SK-N-SH (cell line): Measurements from ENCODE around the gene SNX10. TPM values are rescaled to one million over a fixed set of nuclear protein-coding genes. Genes with fewer than 3 reads are reported as not detected.

Experiments
- CTCF ChIA-PET: fragments of 300-600, 350-600 bp; formaldehyde crosslinking; extraction: SDS; loops from one replicate; lab custom pipeline; 2021; lab: Yijun Ruan, JAX
- POLR2A ChIA-PET: fragments of 350-600 bp; sonication (Branson Sonifier 250); formaldehyde crosslinking; extraction: SDS; loops from one replicate; lab custom pipeline; 2020; ENCODE audit warnings: antibody characterized with exemption, inconsistent platforms; lab: Yijun Ruan, JAX
- DNase-seq: peaks from one replicate; pipeline ENCODE4 v3.0.0; 2012
- H2AFZ ChIP-seq: fragments of 200-600 bp; sonication (generic); 2 replicates; pipeline ENCODE4 v1.8.1; 2016; ENCODE audit warnings: antibody characterized with exemption, mild to moderate bottlenecking, low read depth
- H3F3A ChIP-seq: fragments of 200-600 bp; sonication (generic); replicated peaks from 2 replicates; pipeline ENCODE3; 2016; ENCODE audit warnings: antibody characterized with exemption, mild to moderate bottlenecking; ENCODE audit not compliant: insufficient read depth
- H3K27ac ChIP-seq, 2 experiments: fragments of 200-500 bp in 1 of 2; fragments of 200-600 bp in 1 of 2; sonication (Bioruptor generic) in 1 of 2; sonication (generic), shearing (Covaris generic) in 1 of 2; 2 replicates each; pipeline versions ENCODE4 v1.5.1 to v1.6.1; 2014 to 2016; ENCODE audit warnings: low read depth in 2 of 2, inconsistent platforms in 1 of 2, low read length in 1 of 2, mild to moderate bottlenecking in 1 of 2, mixed read lengths in 1 of 2
- H3K27me3 ChIP-seq: fragments of 200-600 bp; sonication (generic), shearing (Covaris generic); 2 replicates; pipeline ENCODE4 v1.6.1; 2016; ENCODE audit warnings: mixed run types; ENCODE audit not compliant: insufficient read depth
- H3K36me3 ChIP-seq, 2 experiments: fragments of 200-500 bp in 1 of 2; fragments of 200-600 bp in 1 of 2; sonication (Bioruptor generic) in 1 of 2; sonication (generic) in 1 of 2; replicated peaks in 1 of 2; 2 replicates each; pipeline versions ENCODE3 to v1.5.1; 2014 to 2016; ENCODE audit warnings: low read length in 1 of 2, mild to moderate bottlenecking in 1 of 2; ENCODE audit not compliant: insufficient read depth in 2 of 2, control insufficient read depth in 1 of 2
- H3K4me1 ChIP-seq, 2 experiments: fragments of 200-500 bp in 1 of 2; fragments of 200-600 bp in 1 of 2; sonication (Bioruptor generic) in 1 of 2; sonication (generic), shearing (Covaris generic) in 1 of 2; 2 replicates each; pipeline versions ENCODE4 v1.5.1 to v1.6.1; 2014 to 2016; ENCODE audit warnings: low read depth in 1 of 2, low read length in 1 of 2, mixed run types in 1 of 2; ENCODE audit not compliant: insufficient read depth in 2 of 2, control insufficient read depth in 1 of 2
- H3K4me2 ChIP-seq: fragments of 200-600 bp; sonication (generic), shearing (Covaris generic); 2 replicates; pipeline ENCODE4 v1.6.1; 2017; ENCODE audit warnings: mixed run types
- H3K4me3 ChIP-seq, 2 experiments: fragments of 200-500 bp in 1 of 2; fragments of 200-600 bp in 1 of 2; sonication (Bioruptor generic) in 1 of 2; sonication (generic), shearing (Covaris generic) in 1 of 2; 2 replicates each; pipeline versions ENCODE4 v1.5.1 to v1.8.1; 2014 to 2016; ENCODE audit warnings: low read depth in 2 of 2, inconsistent platforms in 1 of 2, low read length in 1 of 2, mild to moderate bottlenecking in 1 of 2, mixed read lengths in 1 of 2, moderate library complexity in 1 of 2
- H3K79me2 ChIP-seq: fragments of 200-600 bp; sonication (generic); 2 replicates; pipeline ENCODE4 v1.8.1; 2017; ENCODE audit warnings: mild to moderate bottlenecking; ENCODE audit not compliant: insufficient read depth
- H3K9ac ChIP-seq: fragments of 200-600 bp; sonication (generic); 2 replicates; pipeline ENCODE4 v1.6.1; 2017; ENCODE audit warnings: mixed run types
- H3K9me2 ChIP-seq: fragments of 200-600 bp; sonication (generic); 2 replicates; pipeline ENCODE4 v1.6.1; 2017; ENCODE audit warnings: mixed run types
- H3K9me3 ChIP-seq: fragments of 200-600 bp; sonication (generic); 2 replicates; pipeline ENCODE4 v1.6.1; 2017; ENCODE audit warnings: mixed run types, mild to moderate bottlenecking, moderate library complexity
- H4K20me1 ChIP-seq: fragments of 200-600 bp; sonication (generic); 2 replicates; pipeline ENCODE4 v1.6.1; 2017; ENCODE audit warnings: mild to moderate bottlenecking, mixed run types; ENCODE audit not compliant: insufficient read depth
- CHD2 ChIP-seq: fragments of 150-350 bp; IDR thresholded peaks from 2 replicates; pipeline ENCODE4 v1.6.1; 2018; ENCODE audit warnings: low read length; ENCODE audit not compliant: partially characterized antibody
- ELF1 ChIP-seq: IDR thresholded peaks from 2 replicates; pipeline ENCODE4 v1.4.0; 2012
- EP300 ChIP-seq, 2 experiments: IDR thresholded peaks; 2 replicates each; pipeline versions ENCODE4 v1.4.0 to v1.6.1; 2012; ENCODE audit warnings: borderline replicate concordance in 1 of 2, low read depth in 1 of 2, low read length in 1 of 2
- FOSL2 ChIP-seq: IDR thresholded peaks from 2 replicates; pipeline ENCODE4 v1.4.0; 2012; ENCODE audit warnings: low read depth, mild to moderate bottlenecking, moderate library complexity, borderline replicate concordance
- GABPA ChIP-seq: IDR thresholded peaks from 2 replicates; pipeline ENCODE4 v1.4.0; 2012; ENCODE audit warnings: low read depth, mild to moderate bottlenecking
- GATA2 ChIP-seq: sonication (generic); formaldehyde crosslinking; IDR thresholded peaks from 2 replicates; pipeline ENCODE4 v1.5.0; 2020; ENCODE audit warnings: mild to moderate bottlenecking, missing genetic modification reagents
- JUND ChIP-seq: IDR thresholded peaks from 2 replicates; pipeline ENCODE4 v1.4.0; 2012
- MAX ChIP-seq: IDR thresholded peaks from 2 replicates; pipeline ENCODE4 v1.4.0; 2012; ENCODE audit warnings: low read depth
- MEF2A ChIP-seq: IDR thresholded peaks from 2 replicates; pipeline ENCODE4 v1.4.0; 2012; ENCODE audit warnings: low read depth, borderline replicate concordance
- MXI1 ChIP-seq: IDR thresholded peaks from 2 replicates; pipeline ENCODE4 v1.6.1; 2012; ENCODE audit warnings: mild to moderate bottlenecking, low read depth, low read length, improper control_type of control experiment
- NFIC ChIP-seq: IDR thresholded peaks from 2 replicates; pipeline ENCODE4 v1.4.0; 2012; ENCODE audit warnings: borderline replicate concordance
- NRF1 ChIP-seq: IDR thresholded peaks from 2 replicates; pipeline ENCODE4 v1.6.1; 2012; ENCODE audit warnings: low read depth, mild to moderate bottlenecking, low read length
- PBX3 ChIP-seq: IDR thresholded peaks from 2 replicates; pipeline ENCODE4; 2012
- POLR2AphosphoS5 ChIP-seq: IDR thresholded peaks from 2 replicates; pipeline ENCODE4 v1.6.1; 2012; ENCODE audit warnings: low read depth, low read length
- RAD21 ChIP-seq: IDR thresholded peaks from 2 replicates; pipeline ENCODE4 v1.6.1; 2012; ENCODE audit warnings: mild to moderate bottlenecking, low read length
- RCOR1 ChIP-seq: fragments of 150-350 bp; IDR thresholded peaks from 2 replicates; pipeline ENCODE4 v1.6.1; 2017; ENCODE audit warnings: antibody characterized with exemption, low read length
- RFX5 ChIP-seq: IDR thresholded peaks from 2 replicates; pipeline ENCODE4 v1.6.1; 2012; ENCODE audit warnings: mild to moderate bottlenecking, improper control_type of control experiment, low read length
- RXRA ChIP-seq: IDR thresholded peaks from 2 replicates; pipeline ENCODE4 v1.4.0; 2012; ENCODE audit warnings: low read depth, mild to moderate bottlenecking, borderline replicate concordance
- SIN3A ChIP-seq: IDR thresholded peaks from 2 replicates; pipeline ENCODE4 v1.6.1; 2012; ENCODE audit warnings: low read depth, mild to moderate bottlenecking, low read length, moderate library complexity, borderline replicate concordance
- SMC3 ChIP-seq: IDR thresholded peaks from 2 replicates; pipeline ENCODE4 v1.6.1; 2012; ENCODE audit warnings: low read depth, low read length, improper control_type of control experiment
- TCF12 ChIP-seq: IDR thresholded peaks from 2 replicates; pipeline ENCODE4 v1.4.0; 2012
- TEAD4 ChIP-seq: IDR thresholded peaks from 2 replicates; pipeline ENCODE4 v1.4.0; 2012; ENCODE audit warnings: mild to moderate bottlenecking, borderline replicate concordance; ENCODE audit not compliant: insufficient read depth
- YY1 ChIP-seq: IDR thresholded peaks from 2 replicates; pipeline ENCODE4 v1.4.0; 2012; ENCODE audit warnings: low read depth, mild to moderate bottlenecking
- ZBTB33 ChIP-seq: IDR thresholded peaks from 2 replicates; pipeline ENCODE4 v1.4.0; 2012; ENCODE audit warnings: low read depth, borderline replicate concordance
- WGBS: methylation state at CpG from one replicate; pipeline ENCODE4 v1.1.6; 2017; ENCODE audit warnings: low lambda C conversion rate; 5-methylcytosine and 5-hydroxymethylcytosine counted together
- polyA plus RNA-seq, 3 experiments: library from polyadenylated mRNA; depleted of rRNA; stranded (reverse); fragments of >200 nt; gene quantifications; 2 replicates each; pipeline ENCODE4 v1.2.3, GENCODE V29; 2012
- TF ChIP-seq, protein P1 (sequence below): IDR thresholded peaks from 2 replicates; pipeline ENCODE4 v1.4.0; 2012; ENCODE audit warnings: low read depth, borderline replicate concordance
- TF ChIP-seq, protein P2 (sequence below): fragments of 150-350 bp; IDR thresholded peaks from 2 replicates; pipeline ENCODE4 v1.6.1; 2016; ENCODE audit warnings: mild to moderate bottlenecking, low read depth, low read length

The SNX10 gene
- polyA plus RNA-seq, 1 of the 3 experiments (the other 2 are of a cell fraction): 0.02 TPM

GRCh38 chr7:26363465-26363864 is 71.8 kb downstream of the SNX10 start (continued):
- no peak for TF ChIP-seq SIN3A

GRCh38 chr7:26365077-26365900 is 73.6 kb downstream of the SNX10 start:
- WGBS: 36% methylated on average over 13 of the region's 13 CpGs
- no peaks in the 10 kb centered on the region for H3F3A ChIP-seq
- H4K20me1 ChIP-seq: no peaks in the 10 kb centered on the region
- ChIA-PET POLR2A (interaction anchor here (0.6 to 2.0 kb wide), 3 partner anchors 34 to 213 kb away, joined by 3 to 6 read pairs (median 4); partner anchors contain the start of gene NFE2L3), CTCF (interaction anchor here (0.5 to 18.0 kb wide), 127 partner anchors 9 to 1049 kb away, joined by 3 to 603 read pairs (median 5); partner anchors contain the start of genes CBX3, HNRNPA2B1 and HOXA7)
- no peak overlapping the region for H3K27ac ChIP-seq
- no peaks in the 10 kb centered on the region for H3K9me3 ChIP-seq
- H3K36me3 ChIP-seq: no peaks in the 10 kb centered on the region
- no peaks in the 10 kb centered on the region for H3K9me2 ChIP-seq
- H3K4me1 ChIP-seq: peaks cover 0 to 9% of the 10 kb centered on the region in 2 experiments; a peak in 2 of 4 replicates
- no peak overlapping the region for H3K9ac ChIP-seq
- H2AFZ ChIP-seq: no peak overlapping the region
- H3K4me3 ChIP-seq: no peak overlapping the region
- DNase-seq: peak; percentile 60
- no peak overlapping the region for H3K4me2 ChIP-seq
- H3K79me2 ChIP-seq: no peaks in the 10 kb centered on the region
- H3K27me3 ChIP-seq: peaks cover 22% of the 10 kb centered on the region; the same call in 1 of the 2 replicates
- TF ChIP-seq MEF2A: no peak
- TF ChIP-seq PBX3: no peak
- TF ChIP-seq SMC3: peak; percentile 98
- TF ChIP-seq SIN3A: no peak
- TF ChIP-seq RFX5: no peak
- no peak for TF ChIP-seq ZBTB33
- TF ChIP-seq CHD2: no peak
- no peak for TF ChIP-seq TEAD4
- no peak for TF ChIP-seq POLR2AphosphoS5
- no peak for TF ChIP-seq ELF1
- TF ChIP-seq JUND: no peak
- peak; percentile 42 for TF ChIP-seq RCOR1
- no peak for TF ChIP-seq EP300 (IDR thresholded peaks at IDR 0.05; ENCODE audit: borderline replicate concordance in 1 of 2, low read depth in 1 of 2, low read length in 1 of 2)
- no peak for TF ChIP-seq MAX
- TF ChIP-seq TCF12: no peak
- TF ChIP-seq, protein P1, sequence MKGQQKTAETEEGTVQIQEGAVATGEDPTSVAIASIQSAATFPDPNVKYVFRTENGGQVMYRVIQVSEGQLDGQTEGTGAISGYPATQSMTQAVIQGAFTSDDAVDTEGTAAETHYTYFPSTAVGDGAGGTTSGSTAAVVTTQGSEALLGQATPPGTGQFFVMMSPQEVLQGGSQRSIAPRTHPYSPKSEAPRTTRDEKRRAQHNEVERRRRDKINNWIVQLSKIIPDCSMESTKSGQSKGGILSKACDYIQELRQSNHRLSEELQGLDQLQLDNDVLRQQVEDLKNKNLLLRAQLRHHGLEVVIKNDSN: no peak
- TF ChIP-seq GABPA: no peak
- TF ChIP-seq NRF1: peak; percentile 20; the same call in 1 of the 2 replicates
- TF ChIP-seq NFIC: no peak
- no peak for TF ChIP-seq RXRA
- peak; percentile 100 for TF ChIP-seq RAD21
- peak; percentile 22; the same call in 1 of the 2 replicates for TF ChIP-seq MXI1
- TF ChIP-seq, protein P2, sequence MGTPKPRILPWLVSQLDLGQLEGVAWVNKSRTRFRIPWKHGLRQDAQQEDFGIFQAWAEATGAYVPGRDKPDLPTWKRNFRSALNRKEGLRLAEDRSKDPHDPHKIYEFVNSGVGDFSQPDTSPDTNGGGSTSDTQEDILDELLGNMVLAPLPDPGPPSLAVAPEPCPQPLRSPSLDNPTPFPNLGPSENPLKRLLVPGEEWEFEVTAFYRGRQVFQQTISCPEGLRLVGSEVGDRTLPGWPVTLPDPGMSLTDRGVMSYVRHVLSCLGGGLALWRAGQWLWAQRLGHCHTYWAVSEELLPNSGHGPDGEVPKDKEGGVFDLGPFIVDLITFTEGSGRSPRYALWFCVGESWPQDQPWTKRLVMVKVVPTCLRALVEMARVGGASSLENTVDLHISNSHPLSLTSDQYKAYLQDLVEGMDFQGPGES: 0 out of 2 replicates have a peak, but pooled peaks have one; percentile 10
- TF ChIP-seq YY1: no peak
- no peak for TF ChIP-seq FOSL2
- no peak for TF ChIP-seq GATA2 (CRISPR knock-in tag)
